NCI-H128 (cell line): ENCODE results near the gene BMP10.

Experiments
- DNase-seq: peaks from one replicate; lab custom pipeline; 2025; ENCODE audit not compliant: unreplicated experiment; lab: John Stamatoyannopoulos, UW

Gene BMP10

GRCh38 chr2:68871159-68871764 is at the start of gene BMP10:
Gene BMP10 (minus strand): TSS chr2:68871397. CDS start chr2:68871358, 39 bp downstream.
- no peak for DNase-seq

DNA sequence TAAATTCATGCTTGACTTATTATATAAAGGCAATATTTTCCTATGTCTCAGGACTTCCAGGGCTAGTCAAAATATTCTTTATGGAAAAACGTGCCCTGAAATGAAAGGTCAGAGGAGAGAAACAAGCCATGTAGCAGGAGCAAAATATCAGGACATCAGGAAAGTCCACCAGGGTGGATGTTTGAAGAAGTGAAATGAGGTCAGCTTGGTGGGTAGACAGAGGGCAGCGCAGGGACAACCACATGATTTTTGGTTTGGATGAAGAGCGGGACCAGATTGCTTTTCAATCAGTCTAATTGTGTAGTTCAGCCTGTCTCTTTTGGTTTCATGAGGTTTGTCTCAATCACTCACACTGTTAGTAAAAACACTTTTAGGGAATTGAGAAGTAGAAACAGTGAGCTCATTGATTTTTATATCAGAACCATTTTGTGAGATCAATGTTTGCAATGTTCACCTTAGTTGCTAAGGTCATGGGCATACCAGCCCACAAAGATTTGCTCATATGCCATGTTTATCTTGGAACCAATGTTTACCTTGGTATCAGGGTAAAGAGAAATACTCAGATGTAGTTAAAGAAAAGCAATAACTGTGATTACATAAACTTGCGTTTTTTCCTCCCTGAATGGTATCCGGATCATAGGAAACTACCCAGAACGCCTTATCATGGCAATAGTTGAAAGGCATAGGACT is 49.4 kb upstream of the BMP10 start:
- DNase-seq: no peak

DNA sequence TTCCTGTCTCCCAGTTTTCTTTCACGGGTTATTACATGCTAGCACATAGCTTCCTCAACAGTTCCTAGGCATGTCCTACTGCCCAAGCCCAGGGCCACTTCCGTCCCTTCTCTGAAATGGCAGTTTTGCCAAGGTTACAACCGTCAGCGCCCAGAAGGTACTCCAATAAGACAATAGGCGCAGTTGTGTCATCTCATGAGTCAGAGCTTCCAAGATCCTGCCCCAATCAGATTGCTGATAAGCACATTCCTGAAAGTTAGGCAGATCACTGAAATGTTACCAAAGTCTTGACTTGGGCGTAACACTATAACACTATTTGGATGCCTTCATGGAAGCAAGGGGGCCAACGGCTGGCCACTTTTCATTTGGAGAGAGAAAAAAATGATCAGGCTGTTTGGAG is 47.3 kb upstream of the BMP10 start:
- no peak for DNase-seq

DNA sequence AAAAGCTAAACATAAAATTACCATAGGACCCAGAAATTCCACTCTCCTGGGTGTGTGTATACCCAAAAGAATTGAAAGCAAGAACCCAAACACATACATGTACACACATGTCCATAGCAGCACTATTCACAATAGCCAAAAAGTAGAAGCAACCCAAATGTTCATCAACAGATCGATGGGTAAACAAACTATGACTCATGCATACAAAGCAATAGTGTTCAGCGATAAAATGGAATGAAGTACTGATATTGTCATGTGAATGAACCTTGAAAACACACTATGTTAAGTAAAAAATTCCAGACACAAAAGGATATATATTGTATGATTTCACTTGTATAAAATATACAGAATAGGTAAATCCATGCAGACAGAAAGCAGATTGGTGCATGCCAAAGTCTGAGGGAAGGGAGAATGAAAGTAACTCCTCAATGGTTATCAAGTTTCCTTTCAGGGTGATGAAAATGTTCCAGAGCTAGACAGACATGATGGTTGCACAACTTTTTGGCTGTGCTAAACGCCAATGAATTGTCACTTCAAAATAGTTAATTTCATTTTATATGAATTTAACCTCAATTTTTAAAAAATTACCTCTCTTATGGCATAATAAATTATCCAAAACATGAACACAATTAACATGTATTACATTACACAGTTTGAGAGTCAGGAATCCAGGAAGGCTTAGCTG is 46.0 kb upstream of the BMP10 start:
- DNase-seq: no peak

DNA sequence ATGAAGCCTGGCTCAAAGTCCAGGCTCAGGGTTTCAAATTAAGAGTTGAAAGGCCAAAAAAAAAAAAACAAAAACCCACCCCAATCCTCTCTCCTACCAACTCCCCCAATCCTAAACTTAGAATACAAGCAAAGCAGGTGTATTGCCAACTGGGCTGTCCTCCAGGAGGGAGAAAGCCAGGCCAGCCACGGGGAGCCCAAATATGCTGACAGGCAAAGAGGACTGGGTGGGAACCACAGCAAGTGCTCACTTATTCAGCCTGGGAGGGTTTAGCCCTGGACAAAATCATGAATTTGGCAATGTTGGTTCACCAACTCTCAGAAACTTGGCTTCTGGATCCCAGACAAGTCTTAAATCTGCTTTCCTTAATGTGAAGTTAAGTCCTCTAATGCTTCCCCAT is 45.0 kb upstream of the BMP10 start:
- no peak for DNase-seq

DNA sequence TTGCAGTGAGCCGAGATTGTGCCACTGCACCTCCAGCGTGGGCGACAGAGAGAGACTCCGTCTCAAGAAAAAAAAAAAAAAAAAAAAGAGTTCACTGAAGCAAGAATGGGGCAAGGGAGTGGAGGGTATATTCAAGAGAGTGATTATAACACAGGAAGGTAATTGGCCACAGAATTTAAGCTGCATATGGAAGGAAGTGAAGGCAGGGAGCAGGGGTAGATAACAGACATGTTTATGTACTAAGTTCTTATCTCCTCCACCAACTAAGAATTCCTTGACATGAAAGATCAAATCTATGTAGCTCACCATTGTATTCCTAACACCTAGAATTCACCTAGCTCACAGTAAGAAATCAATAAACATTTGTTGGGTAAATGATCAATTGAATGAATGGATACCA is 44.2 kb upstream of the BMP10 start:
- no peak for DNase-seq

GRCh38 chr2:68913359-68913758 is 42.2 kb upstream of the BMP10 start:
- no peak for DNase-seq

DNA sequence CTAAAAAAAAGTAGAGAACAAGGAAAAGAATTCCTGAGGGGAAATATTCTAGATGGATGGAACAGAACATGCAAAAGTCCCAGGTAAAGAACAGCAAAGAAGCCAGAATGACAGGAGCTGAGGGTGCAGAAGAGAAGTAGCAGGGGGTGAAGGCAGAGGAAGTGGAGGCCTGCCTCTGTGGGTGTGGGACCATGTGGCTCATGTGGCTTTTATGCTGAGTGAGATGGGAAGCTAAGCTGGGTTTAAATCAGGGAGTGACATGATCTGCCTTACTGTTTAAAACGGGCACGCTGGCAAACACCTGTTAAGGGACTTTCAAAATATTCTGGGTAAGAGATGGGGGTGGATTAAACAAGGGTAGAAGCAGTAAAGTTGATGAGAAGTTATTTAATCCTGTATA is 41.5 kb upstream of the BMP10 start:
- no peak for DNase-seq

DNA sequence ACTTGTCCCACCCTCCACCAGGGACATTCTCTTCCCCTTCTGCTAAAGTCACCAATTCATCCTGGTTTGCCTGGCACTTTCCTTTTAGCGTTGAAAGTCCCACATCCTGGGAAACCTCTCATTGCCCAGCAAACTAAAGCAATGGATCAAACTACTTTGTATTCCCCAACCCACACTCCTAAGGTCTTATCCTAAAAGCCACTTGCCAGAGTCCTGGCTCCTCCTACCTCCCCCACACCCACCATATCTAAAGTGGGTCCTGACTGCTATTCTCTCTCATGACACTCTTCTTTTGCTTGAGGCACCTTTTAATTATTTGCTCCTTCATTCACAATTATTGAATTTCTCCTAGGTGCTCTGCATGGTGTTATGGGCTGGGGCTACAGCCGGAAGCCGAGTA is 40.9 kb upstream of the BMP10 start:
- DNase-seq: no peak

- DNase-seq: no peak
Measured at GRCh38 chr2:68911709-68912108, 40.5 kb upstream of the BMP10 start.

DNA sequence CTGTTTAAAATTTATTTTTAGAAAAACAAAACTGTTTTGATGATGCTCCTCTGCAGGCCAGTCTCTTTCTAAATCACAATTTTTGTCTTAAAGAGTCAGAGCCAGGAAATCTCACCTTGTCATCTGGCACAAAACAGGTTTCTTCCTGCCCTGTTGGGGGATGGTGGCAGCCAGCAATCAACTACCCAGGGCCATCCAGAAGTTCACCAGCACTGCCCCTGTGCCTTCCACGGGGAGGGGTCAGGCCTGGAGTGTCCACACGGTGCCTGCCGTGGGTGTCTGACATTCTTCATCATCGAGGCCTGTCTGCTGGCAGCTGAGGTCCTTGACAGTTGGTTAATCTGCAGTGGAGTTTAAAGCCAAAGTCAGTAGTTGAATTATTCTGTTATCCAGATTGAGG is 40.0 kb upstream of the BMP10 start:
- no peak for DNase-seq

DNA sequence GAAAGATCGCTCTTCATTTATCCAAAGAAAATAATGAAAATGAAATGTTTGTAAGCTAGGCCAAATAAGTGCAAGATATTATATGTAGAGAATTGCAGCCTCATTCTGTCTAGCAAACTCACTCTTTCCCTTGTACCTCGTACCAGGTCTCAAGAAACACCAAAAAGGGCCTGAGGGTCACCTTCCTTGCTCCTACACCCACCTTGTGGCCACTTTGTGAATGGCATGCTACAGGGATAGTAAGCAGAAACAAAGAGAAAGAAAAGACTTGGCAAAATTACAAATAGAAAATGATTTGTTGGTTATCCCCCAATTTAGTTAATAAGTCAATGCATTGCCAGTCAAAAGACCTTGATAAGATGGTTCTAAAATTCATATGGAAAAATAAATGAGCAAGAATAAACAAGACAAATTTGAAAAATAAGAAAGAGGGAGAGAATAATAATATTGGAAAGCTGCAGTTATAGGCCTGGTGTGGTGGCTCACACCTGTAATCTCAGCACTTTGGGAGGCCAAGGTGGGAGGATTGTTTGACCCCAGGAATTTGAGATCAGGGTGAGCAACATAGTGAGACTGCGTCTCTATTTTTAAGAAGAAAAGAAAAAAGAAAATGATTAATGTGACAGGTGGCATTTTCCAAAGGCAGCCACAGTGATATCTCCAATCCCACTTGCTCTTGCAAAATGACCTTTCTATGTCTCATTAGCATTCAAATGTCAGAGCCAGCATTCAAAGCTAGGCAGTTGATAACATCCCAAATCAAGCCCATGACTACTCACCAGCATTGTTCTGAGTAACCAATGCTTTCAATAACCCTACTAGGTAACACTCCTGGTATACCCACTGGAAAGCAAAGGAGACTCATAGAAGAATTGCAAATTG is 38.8 kb upstream of the BMP10 start:
- peak; percentile 64 for DNase-seq

GRCh38 chr2:68908392-68908970 is 37.3 kb upstream of the BMP10 start:
- DNase-seq: no peak

GRCh38 chr2:68907920-68908253 is 36.7 kb upstream of the BMP10 start:
- DNase-seq: no peak

DNA sequence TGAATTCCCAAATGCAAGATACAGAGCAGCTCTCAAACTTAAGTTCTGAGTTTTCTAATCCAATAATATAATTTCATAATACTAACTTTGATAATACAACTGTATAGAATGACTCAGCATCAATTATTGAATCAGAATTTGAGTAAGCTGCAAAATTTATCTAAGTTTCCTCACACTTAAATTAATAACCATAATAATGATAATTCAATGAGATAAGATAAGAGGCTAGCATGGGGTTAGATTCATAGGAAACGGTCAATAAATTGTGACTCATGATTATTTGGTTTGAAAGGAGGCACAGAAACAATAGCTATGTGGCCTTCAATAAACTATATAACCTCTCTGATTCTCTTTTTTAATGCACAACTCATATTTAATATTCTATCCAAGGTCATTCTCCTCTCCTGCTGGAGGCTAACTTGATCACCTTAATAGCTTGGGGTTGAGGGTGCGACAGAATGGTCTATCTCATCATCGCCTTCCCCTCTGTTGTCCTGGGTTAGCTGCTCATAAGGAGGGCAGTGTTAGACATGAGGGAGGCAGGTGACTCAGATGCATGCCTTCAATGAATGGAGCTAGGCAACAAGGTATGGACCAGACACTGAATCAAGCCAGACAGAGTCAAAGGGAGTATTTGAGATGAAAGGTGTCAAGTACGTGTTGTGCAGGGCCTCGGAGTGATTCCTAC is 36.2 kb upstream of the BMP10 start:
- no peak for DNase-seq

GRCh38 chr2:68906716-68907115 is 35.5 kb upstream of the BMP10 start:
- DNase-seq: no peak

GRCh38 chr2:68905116-68905515 is 33.9 kb upstream of the BMP10 start:
- no peak for DNase-seq

- DNase-seq: no peak
Measured at GRCh38 chr2:68901561-68901960, 30.4 kb upstream of the BMP10 start.

DNA sequence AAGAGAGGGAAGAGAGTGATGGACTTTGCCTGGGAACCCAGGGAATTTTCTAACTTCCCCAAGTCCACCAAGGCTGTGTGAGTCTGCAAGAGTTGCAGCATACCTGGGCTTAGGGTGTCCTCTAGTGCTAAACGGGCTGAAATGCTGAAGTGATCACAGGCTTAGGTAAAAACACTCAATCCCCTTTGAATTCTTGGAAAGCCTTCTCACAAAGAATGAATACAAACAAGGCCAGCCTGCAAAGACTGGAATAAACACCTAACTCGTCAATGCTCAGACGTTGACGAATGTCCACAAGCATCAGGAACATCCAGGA is 30.0 kb upstream of the BMP10 start:
- no peak for DNase-seq

DNA sequence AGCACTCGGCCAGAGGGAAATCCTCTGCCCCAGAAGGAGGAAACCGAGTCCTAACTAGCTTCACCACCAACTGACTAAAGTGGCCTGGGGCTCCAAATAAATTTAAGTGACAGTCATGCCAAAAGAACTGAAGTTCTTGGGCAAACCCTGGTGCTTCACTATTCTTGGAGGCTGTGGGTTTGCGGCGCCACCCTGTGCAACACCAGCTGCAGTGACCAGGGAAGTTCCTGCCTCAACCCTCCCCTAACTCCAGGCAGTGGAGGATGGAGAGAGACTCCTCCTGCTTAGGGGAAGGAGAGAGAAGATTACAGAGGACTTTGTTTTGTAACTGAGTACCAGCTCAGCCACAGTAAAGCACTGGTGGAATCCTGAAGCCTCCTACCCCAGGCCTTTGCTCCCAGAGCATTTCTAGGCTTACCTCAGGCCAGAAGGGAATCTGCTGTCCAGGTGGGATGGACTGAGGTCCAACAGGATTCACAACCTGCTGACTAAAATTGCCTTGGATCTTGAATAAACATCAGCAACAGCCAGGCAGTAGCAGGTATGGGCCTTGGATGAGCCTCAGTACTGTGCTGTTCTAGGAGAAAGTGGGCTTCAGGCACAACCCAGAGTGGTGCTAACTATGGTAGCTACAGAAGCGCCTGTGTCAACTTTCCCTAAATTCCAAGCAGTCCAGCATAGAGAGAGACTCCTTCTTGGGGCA is 29.4 kb upstream of the BMP10 start:
- no peak for DNase-seq
